Type B pancreatic cell (in vitro differentiated cells): ENCODE data around the gene SWSAP1. TPM values are rescaled to one million over a fixed set of nuclear protein-coding genes. Genes with fewer than 3 reads are reported as not detected.

Experiments used
- DNase-seq: peaks from one replicate; pipeline ENCODE4 v3.0.0; 2021; ENCODE audit warnings: mixed read lengths; ENCODE audit not compliant: unreplicated experiment; ENCODE audit errors: extremely low spot score
- H3K27ac Mint-ChIP-seq: 2 replicates; pipeline ENCODE4 v1.8.0; 2021; ENCODE audit warnings: mild to moderate bottlenecking, mixed read lengths
- H3K27me3 Mint-ChIP-seq: 2 replicates; pipeline ENCODE4 v1.8.0; 2021; ENCODE audit warnings: mixed read lengths
- H3K36me3 Mint-ChIP-seq: 2 replicates; pipeline ENCODE4 v1.8.0; 2021; ENCODE audit warnings: mixed read lengths
- H3K4me1 Mint-ChIP-seq: one replicate; pipeline ENCODE4 v1.8.0; 2021; ENCODE audit warnings: mixed read lengths; ENCODE audit not compliant: unreplicated experiment
- H3K4me3 Mint-ChIP-seq: 2 replicates; pipeline ENCODE4 v1.8.0; 2021; ENCODE audit warnings: mild to moderate bottlenecking, mixed read lengths
- H3K9me3 Mint-ChIP-seq: 2 replicates; pipeline ENCODE4 v1.8.0; 2021; ENCODE audit warnings: mixed read lengths
- CTCF ChIP-seq: fragments of 200-600 bp; sonication (generic); conservative IDR thresholded peaks from 2 replicates; pipeline ENCODE4 v1.5.0; 2021; ENCODE audit warnings: antibody characterized with exemption, mild to moderate bottlenecking
- total RNA-seq: library from RNA; stranded (reverse); gene quantifications from 2 replicates; pipeline ENCODE4 v1.2.1, GENCODE V29; 2021; ENCODE audit warnings: low replicate concordance

Gene SWSAP1
- total RNA-seq, 1 donor from 2014 or later, result 2.7 TPM

GRCh38 chr19:11390933-11391680, 16.6 kb downstream of the SWSAP1 start:
- Mint-ChIP-seq H3K27ac (no peak overlapping the region), H3K9me3 (no peaks in the 10 kb centered on the region), H3K36me3 (peaks cover 5% of the 10 kb centered on the region), H3K4me3 (no peak overlapping the region), H3K27me3 (peaks cover 4% of the 10 kb centered on the region), H3K4me1 (no peaks in the 10 kb centered on the region)
- TF ChIP-seq CTCF, result no peak
- no peak for DNase-seq

GRCh38 chr19:11397089-11397610, 22.7 kb downstream of the SWSAP1 start:
- Mint-ChIP-seq H3K27me3 (peaks cover 4% of the 10 kb centered on the region), H3K9me3 (no peaks in the 10 kb centered on the region), H3K4me1 (no peaks in the 10 kb centered on the region), H3K27ac (no peak overlapping the region), H3K4me3 (no peak overlapping the region), H3K36me3 (peaks cover 5% of the 10 kb centered on the region)
- TF ChIP-seq CTCF, result no peak
- DNase-seq, result no peak

GRCh38 chr19:11399667-11400066, 25.2 kb downstream of the SWSAP1 start:
- Mint-ChIP-seq H3K27ac (no peak overlapping the region), H3K9me3 (no peaks in the 10 kb centered on the region), H3K4me3 (no peak overlapping the region), H3K4me1 (peaks cover 2% of the 10 kb centered on the region), H3K36me3 (peaks cover 5% of the 10 kb centered on the region), H3K27me3 (peaks cover 4% of the 10 kb centered on the region)
- no peak for DNase-seq
- TF ChIP-seq CTCF, result no peak

- H3K9me3 Mint-ChIP-seq, result no peaks in the 10 kb centered on the region
- TF ChIP-seq CTCF, result no peak
- peaks cover 7% of the 10 kb centered on the region for H3K4me1 Mint-ChIP-seq
- no peak overlapping the region for H3K27ac Mint-ChIP-seq
- DNase-seq, result no peak
- H3K27me3 Mint-ChIP-seq, result no peaks in the 10 kb centered on the region
- H3K4me3 Mint-ChIP-seq, result no peak overlapping the region
- H3K36me3 Mint-ChIP-seq, result no peaks in the 10 kb centered on the region
These were observed 26.3 kb downstream of the SWSAP1 start for GRCh38 chr19:11400798-11401197.

- no peaks in the 10 kb centered on the region for H3K36me3 Mint-ChIP-seq
- no peak overlapping the region for H3K4me3 Mint-ChIP-seq
- TF ChIP-seq CTCF, result no peak
- H3K27me3 Mint-ChIP-seq, result no peaks in the 10 kb centered on the region
- H3K4me1 Mint-ChIP-seq, result peaks cover 7% of the 10 kb centered on the region
- no peak overlapping the region for H3K27ac Mint-ChIP-seq
- DNase-seq, result no peak
- no peaks in the 10 kb centered on the region for H3K9me3 Mint-ChIP-seq
These were observed 27.5 kb downstream of the SWSAP1 start for GRCh38 chr19:11401808-11402543.
